Measurements from ENCODE around the gene OR2AT4.

DNA sequence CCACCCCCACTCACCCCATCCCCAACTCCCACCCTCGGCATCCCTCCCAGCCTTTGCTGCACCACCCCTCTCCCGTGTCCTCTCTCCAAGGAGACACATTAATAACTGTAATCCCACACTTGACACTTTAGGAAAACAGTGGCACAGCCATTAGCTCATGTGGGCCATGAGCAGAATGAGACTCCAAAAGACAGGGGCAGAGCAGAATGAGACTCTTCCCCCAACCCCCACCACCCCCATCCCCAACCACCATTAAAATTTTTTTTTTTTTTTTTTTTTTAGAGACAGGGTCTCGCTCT lies 48.0 kb upstream of the OR2AT4 start:
- TF ChIP-seq CTCF (IDR thresholded peaks at IDR 0.05 in 4 of 5, conservative IDR thresholded peaks at IDR 0.05 in 1 of 5) (peak in 1 of 5 experiments; percentile 19), POLR2A (IDR thresholded peaks at IDR 0.05) (no peak)
